Caki2 (cell line): ENCODE measurements around the gene PTPN1. TPM values are rescaled to one million over a fixed set of nuclear protein-coding genes. Genes with fewer than 3 reads are reported as not detected.
"Not testable (repeated sequence)": the region's sequence is repeated elsewhere in the genome, so short reads cannot be mapped to it uniquely, and the experiment has no call there.

Source experiments
- DNase-seq: peaks from one replicate; pipeline ENCODE4 v3.0.0-alpha.2; 2015; ENCODE audit warnings: low read depth
- in situ Hi-C: cut with HindIII; loops from 2 replicates; pipeline ENCODE4 v1.10.0; 2016; ENCODE audit warnings: low sequenced_read_pairs, low pct_unique_long_range_greater_than_20kb, mixed read lengths
- total RNA-seq: library from RNA; depleted of rRNA; stranded (reverse); fragments of >200 nt; shearing (Covaris generic); gene quantifications from 2 replicates; pipeline ENCODE4 v1.2.3, GENCODE V29; 2014; ENCODE audit warnings: low replicate concordance

PTPN1 gene
- total RNA-seq, 1 experiment from 2014 or later = 28.2 TPM

DNA sequence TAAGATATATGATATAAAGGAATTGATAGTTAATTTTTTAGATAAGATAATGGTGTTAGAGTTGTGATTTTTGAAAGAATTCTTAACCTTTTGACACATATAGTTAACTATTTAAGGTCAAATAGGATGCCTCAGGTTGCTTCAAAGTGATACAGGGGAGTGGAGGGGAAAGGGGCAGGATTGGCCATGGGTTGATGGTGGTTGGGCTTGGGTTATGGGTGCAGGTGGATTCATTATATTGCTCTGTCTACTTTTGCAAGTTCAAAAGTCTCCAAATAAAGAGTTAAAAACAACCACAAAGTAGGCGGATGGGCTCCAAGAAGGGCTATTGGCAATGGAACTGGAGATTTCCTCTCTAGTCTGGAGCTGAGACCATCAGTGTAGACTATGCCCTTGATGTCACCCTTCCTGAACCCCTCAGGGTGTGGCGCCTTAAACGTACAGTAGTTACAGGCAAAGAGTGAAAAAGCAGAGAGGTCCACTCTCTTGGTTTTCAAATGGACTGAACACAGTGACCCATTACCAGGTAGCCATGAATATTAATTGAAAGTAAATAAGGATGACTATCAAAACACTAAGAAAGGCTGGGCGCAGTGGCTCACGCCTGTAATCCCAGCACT lies 81.2 kb downstream of the PTPN1 start:
- in situ Hi-C loops = no loop called here
- no peak for DNase-seq

DNA sequence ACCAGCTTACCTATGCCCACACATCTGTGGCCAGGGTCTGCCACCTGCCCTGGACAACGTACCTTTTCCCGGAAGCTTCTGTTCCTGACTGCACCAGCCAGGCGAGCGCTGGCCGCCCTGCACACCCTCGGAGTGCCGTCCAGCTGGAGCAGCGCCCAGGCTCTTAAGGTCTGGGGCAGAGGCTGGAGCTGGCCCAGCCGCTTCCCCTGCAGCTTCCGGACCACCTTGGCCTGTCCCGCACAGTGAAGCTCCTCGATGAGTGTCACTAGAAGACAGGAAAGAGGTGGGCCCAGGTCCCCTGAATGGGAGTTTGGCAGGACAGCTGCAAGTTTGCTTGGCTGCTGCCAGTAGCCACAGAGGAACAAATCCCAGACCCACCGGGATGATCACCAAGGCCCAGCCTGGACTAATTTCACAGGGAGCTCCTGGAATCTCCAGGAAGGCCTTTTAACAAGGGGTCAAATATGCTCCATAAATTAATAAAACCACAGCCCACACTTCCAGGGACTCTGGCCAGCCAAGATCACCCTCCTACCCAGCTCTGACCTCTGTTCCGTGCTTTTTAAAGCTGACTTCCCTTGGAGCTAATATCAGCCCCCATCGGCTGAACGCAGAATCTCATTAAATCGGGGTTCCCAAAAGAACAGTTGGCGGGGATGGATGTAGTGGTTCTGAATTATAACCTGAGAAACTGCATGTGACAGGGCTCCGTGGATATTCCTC lies 82.3 kb downstream of the PTPN1 start:
- no peak for DNase-seq
- in situ Hi-C loops = no loop called here

DNA sequence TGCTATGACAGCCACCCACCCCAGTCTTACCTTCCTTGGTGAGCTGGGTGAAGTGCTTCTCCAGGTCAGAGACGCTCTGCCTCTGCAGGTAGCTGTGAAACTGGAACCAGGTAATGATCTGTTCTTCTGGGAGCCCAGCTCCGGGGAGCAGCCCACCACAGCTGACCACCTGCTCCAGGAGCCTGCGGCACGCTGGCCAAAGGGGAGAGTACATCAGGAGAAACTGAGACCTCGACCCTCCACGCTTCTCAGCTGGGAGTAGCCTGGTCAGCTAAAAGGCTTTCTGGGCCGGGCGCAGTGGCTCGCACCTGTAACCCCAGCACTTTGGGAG lies 82.8 kb downstream of the PTPN1 start:
- in situ Hi-C loops = no loop called here
- no peak for DNase-seq

DNA sequence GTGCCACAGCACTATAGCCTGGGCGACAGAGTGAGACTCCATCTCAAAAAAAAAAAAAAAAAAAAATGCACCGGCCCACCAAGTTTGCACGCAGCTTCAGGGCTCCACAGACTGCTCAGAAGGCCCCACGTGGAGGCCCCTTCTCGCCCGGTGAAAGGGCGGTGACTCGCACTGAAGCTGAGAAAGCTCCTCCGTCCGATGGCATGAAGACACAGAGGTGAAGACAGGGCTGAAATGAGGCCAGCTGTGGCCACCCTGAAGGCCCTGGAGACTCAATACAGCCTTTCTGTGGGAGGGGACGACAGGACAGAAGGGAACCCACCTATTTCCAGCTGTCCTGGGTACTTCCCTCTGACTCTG lies 84.0 kb downstream of the PTPN1 start:
- in situ Hi-C loops = no loop called here
- DNase-seq = no peak

DNA sequence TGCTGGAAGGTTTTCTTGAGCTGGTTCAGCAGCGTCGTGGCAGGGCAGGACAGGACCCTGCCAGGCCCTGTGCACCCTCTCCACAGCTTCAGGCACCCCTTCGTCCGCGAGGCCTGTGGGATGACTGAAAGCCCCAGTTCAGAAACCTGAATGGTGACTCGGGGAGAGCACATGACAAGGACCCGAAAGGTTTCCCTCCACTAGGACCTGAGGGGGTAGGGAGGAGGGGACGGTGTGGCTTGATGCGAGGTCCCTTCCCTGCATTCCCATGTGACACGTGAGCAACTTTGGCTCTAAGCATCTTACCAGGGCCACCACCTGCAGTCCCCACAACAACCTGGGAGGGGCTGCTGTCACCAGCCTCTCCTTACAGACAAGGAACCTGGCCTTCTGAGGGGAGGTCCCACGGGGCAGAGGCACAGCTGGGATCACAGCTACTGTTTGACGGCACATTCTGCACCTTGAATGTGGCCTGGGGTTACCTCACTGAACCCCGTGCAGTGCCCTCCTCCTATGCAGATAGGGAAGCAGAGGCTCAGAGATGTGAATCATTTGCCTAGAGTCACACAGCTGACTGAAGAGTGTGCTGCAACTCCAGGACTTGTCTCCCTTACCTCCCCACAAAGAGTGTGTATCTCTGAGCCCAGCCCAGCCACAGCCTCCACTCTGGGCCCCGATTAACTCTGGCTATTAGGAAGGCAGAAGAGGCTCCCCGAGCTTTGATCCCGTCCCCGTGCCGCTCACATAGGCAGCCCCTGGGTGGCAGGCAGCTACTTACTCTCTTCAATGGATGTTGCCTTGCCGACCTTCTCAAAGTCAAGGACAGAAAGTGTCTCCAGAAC lies 84.6 kb downstream of the PTPN1 start:
- no peak for DNase-seq
- in situ Hi-C loops = no loop called here

DNA sequence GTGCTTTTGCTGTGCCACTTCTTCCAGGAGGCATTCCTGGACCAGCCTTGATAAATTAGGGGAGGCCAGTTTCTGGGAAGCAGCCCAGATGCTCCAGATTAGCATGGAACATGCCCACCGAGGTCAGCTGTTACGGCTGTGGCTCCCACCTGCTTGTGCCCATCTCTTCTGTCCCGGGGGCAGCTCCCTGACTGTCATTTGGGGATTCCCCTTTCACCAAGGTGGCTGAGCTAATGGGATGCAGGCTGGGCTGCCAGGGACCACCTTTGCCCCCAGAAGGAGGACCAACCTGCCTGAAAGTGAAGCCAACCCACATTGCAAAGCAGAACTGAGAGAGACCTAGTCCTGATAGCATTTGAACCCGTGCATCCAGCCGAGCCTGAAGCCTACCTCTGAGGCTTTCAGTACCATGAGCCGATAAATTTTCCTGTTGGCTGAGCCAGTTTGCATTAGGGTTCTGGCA lies 85.3 kb downstream of the PTPN1 start:
- in situ Hi-C loops = no loop called here

DNA sequence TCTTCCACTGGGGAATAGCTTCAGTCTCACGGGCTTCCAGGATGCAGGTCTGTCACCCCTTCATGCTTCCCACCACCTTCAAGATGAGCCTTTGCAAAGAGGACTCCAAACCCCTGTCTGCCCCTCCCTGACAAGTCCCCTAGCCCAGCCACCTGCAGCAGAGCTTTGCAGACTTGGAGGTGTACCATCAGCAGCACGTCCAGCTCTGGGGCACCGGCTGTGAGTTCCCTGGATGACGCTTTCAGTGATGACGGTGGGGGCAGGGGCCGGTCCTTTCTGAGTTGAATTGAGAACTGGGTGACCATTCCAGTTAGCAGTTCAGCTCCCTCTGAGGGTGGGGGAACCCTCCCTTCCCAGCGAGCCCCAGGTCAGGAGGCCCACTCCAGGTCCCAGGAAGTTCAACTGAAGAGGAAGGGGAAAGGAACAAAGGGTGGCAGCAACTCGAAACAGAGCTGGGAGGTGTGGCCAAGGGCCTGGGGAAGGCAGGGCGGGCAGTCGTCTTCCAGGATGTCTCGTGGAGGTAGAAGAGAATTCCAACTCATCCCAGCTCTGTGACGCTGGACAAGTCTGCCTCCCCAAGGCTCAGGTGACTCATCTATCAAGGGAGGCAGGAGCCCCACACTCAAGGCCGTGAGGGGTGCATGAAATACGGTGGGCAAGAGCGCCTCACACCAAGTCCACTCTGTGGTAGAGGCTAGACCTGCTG lies 86.0 kb downstream of the PTPN1 start:
- DNase-seq = no peak
- in situ Hi-C loops = no loop called here

More for the DNA sequence above, 85.3 kb downstream of the PTPN1 start:
- DNase-seq = no peak

DNA sequence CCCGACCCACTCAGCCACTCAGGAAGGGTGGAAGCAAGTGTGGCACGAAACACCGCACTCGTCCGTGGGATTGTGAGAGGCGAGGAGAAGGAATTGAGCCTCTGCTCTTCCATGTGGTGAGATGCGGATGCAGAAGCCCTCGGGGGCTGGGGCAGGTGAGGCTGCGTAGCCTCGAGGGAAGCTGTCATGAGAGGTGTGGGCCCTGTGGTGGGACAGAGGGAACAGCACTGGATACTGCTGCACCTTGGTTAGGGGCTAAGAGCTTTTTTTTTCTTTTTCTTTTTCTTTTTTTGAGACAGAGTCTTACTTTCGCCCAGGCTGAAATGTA lies 86.5 kb downstream of the PTPN1 start:
- in situ Hi-C loops = no loop called here
- DNase-seq = no peak

DNA sequence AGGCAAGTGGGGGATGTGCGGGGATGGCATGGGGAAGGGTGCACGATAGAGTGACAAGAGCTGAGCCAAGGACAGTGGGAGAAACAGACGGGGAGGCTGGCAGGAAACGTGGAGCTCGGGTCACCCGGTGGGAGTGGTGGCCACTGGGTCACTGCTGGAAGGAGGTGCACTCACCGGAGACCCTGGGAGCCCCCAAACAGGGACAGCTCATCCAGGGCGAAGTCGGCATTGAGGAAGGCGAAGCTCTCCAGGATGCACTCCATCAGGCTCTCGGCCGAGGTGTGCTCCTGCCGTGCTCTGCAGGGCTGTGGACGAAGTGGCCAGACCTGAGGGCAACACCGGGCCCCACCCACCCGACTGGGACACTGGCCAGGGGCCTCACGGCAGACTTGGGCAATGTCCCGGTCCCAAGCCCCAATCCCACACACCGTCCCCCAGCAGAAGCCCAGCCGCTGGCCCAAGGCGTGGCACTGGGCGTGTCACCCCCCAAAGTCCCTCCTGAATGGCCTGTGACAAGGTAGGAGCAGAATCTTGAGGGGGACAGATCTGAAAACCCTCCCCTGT lies 87.3 kb downstream of the PTPN1 start:
- in situ Hi-C loops = no loop called here

DNA sequence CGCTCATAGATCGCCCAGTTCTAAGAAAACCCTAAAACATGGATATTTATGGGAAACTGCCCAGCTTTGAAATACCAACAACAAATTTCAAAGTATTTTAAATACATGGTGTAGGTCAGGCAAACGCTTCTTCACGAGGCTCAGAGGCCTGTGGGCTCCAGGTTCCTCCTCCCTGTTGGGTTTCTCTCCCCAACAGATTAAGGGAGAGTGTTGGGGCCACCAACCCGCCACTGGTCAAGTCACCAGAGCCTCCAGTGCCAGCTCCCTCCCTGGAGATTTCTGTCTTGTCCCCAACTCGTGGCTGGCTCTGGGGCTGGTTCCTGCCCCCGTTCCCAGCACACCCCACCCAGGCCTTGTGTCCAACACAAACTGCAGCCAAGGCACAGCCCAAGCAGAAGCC lies 87.9 kb downstream of the PTPN1 start:
- no peak for DNase-seq
- in situ Hi-C loops = no loop called here

More for the DNA sequence above, 87.3 kb downstream of the PTPN1 start:
- DNase-seq = no peak

DNA sequence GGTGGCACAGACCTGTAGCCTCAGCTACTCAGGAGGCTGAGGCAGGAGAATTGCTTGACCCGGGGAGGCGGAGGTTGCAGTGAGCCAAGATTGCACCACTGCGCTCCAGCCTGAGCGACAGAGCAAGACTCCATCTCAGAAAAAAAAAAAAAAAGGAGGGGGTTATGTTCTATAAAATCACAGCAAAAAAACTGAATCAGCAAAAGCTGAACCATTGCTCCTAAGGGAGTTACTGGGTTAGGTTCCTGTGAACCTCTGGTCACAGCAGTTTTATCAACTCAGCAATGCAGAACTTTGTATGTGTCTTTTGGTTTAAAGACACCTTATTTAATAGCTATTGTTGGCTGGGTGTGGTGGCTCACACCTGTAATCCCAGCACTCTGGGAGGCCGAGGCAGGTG lies 88.6 kb downstream of the PTPN1 start:
- in situ Hi-C loops, DNase-seq: not testable (repeated sequence)

DNA sequence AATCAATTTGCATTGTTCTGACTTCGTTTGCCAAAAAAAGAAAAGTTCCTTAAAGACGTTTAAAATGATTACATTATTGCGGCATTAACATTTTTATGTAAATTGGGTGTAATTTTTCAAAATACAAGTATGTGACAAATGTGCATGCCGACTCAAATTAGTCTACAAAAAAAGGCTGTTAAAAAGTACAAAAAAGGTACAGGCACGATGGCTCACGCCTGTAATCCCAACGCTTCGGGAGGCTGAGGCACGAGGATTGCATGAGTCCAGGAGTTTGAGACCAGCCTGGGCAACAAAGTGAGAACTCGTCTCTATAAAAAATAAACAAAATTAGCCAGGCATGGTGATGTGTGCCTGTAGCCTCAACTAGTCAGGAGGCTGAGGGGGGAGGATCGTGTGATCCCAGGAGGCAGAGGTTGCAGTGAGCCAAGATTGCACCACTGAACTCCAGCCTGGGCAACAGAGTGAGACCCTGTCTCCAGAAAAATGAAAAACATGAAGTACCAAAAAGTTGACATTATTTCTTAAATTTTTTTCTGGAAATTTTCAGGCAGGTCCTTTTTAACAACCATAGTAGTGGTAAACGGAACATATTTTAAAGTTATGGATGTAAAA lies 90.2 kb downstream of the PTPN1 start:
- no peak for DNase-seq
- in situ Hi-C loops = no loop called here

DNA sequence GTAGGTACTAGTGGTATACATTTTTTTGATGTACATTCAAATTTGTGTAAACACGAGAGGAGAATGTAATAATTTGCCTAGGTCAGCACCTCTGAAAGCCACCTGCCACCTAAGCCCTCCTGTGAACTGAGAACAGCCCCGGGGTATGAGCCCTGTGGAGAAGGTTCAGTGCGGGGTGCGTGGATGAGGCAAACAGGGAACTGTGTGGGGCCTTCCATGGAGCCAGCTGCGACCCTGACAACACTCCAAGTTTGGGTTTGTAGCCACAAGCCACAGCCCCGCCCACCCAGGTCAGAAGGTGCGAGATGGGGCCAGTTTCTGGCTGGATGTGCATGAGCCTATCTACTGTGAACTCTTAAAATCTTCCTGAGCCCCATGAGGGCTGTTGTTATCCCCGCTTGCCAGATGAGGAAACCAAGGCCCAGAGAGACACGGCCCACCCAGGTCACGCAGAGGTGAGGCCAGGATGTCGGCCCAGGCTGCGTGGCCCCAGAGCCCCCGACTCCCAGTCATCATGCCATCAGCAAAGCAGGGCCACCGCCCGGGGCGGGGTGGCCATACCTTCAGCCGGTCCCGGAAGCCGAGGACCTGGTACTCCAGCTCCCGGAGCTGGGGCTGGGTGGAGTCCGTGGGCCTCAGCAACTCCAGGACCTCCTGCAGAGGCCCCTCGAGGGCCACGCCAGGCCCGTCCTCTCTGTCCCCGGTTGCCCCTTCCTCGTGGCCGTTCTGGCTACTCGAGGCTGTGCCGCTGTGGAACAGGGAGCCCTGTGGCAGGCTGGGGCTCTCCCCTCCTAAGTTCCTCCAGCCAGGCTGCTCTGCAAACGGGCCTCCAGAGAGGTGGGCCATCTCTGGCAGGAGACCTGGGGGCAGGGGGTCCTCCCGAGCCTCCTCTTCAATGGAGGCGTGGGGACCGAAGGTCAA lies 91.6 kb downstream of the PTPN1 start:
- in situ Hi-C loops = no loop called here
- no peak for DNase-seq

DNA sequence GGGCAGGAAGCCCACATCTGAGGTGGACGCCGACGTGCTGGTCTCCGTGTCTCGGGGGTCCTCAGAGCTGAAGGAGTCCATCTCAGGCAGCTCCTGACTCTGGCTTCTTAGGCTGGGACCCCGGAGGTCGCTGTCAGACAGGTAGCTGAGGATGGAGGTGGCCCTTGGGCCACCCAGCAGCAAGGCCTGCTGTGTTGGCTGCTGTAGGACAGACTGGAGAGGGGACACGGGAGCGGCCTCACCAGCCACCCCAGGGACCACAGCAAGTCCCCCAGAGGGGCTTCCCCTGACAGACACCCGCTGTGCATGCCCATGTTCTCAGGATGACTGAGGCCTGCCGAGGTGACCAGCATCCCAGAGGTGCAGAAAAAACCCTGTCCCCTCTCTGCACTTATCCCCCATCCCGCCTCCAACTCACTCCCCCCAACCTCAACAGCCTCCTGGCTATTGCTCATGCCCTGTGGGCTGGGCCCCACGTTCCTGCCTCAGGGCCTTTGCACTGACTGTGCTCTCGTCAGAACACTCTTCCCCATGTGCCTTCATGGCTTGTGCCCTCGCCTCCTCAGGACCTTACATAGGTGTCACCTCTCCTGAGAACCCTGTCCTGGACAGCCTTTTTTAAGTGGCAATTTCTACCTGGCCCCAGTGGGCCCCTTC lies 92.4 kb downstream of the PTPN1 start:
- no peak for DNase-seq
- in situ Hi-C loops = no loop called here

DNA sequence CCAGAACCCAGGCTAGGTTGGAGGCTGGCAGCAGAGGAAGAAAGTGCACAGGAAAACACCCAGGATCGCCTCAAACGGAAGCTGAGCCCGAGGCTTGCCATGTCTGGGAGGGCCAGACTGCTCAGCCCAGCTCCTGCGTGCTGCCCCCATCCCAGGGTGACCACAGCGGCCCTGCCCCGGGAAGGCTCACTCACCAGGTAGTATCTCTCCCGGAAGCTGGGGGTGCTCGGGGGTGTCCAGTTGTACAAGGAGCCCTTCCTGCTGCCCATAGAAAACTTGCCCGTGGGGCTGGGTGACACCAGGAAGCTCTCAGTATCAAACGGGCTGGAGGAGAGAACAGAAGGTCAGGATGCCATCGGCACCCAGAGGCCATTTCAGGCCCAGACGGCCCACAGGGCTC lies 94.3 kb downstream of the PTPN1 start:
- in situ Hi-C loops = no loop called here
- no peak for DNase-seq

DNA sequence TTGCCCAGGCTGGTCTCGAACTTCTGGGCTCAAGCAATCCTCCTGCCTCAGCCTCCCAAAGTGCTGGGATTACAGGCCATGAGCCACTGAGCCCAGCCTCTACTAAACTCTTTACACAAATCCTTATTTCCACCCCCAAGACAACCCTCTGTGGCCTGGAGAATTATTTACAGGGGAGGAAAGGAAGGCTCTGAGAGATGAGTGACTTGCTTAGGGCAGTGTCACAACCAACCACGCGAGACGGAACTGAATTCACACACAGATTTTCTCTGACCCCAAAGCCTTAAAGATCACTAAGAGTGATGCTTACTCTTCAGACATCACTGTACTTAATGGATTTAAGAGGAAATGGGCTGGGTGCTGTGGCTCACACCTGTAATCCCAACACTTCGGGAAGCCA lies 95.0 kb downstream of the PTPN1 start:
- in situ Hi-C loops = no loop called here
- DNase-seq = peak; percentile 67

DNA sequence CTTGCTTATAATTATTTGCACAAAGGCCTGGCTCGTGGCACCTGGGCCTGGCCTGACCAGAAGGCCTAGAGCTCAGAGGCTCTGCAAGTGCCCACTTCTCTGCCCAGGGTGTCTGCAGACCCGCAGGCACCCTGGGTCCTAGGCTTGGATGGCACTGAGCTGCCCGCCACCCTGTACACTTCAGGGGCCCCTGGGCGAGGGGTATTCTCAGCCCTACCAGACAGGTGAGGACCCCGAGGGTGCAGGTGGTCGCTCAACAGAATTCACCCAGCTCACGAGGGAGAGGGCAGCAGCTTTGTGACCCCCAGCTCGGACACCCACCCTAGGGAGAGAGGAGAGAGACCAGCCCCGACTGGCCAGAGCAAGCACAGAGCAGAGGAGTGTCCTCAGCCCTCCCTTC lies 97.3 kb downstream of the PTPN1 start:
- in situ Hi-C loops = no loop called here
- DNase-seq = no peak
